Fibroblast of lung (primary cell): ENCODE measurements around the gene CORO7. TPM values are rescaled to one million over a fixed set of nuclear protein-coding genes. Genes with fewer than 3 reads are reported as not detected.
A peak's percentile ranks its signal among the peaks of the same experiment; 100 is the strongest.

Experiments
- DNase-seq, 2 donors: peaks; one replicate each; pipeline versions ENCODE4 v3.0.0 to v3.0.0-alpha.2; 2010; ENCODE audit warnings: low read depth in 2 of 2
- H2AFZ ChIP-seq: 2 replicates; pipeline ENCODE4 v1.5.1; 2012; ENCODE audit warnings: low read length, control low read depth, inconsistent platforms
- H3K27ac ChIP-seq: 2 replicates; pipeline ENCODE4 v1.5.1; 2011; ENCODE audit warnings: low read length, control low read depth; ENCODE audit not compliant: insufficient read depth
- H3K27me3 ChIP-seq: 2 replicates; pipeline ENCODE4 v1.5.1; 2011; ENCODE audit warnings: mild to moderate bottlenecking, low read length; ENCODE audit not compliant: control insufficient read depth, insufficient read depth
- H3K36me3 ChIP-seq: 2 replicates; pipeline ENCODE4 v1.5.1; 2011; ENCODE audit warnings: low read length; ENCODE audit not compliant: control insufficient read depth, insufficient read depth
- H3K4me1 ChIP-seq: 2 replicates; pipeline ENCODE4 v1.5.1; 2011; ENCODE audit warnings: low read length; ENCODE audit not compliant: control insufficient read depth, insufficient read depth; ENCODE audit errors: extremely low read depth
- H3K4me2 ChIP-seq: 2 replicates; pipeline ENCODE4 v1.5.1; 2011; ENCODE audit warnings: low read length, control low read depth; ENCODE audit not compliant: insufficient read depth; ENCODE audit errors: extremely low read depth
- H3K4me3 ChIP-seq, 4 experiments: fragments of 200-600 bp in 1 of 4; sonication (generic) in 1 of 4; replicated peaks in 1 of 4; 2 replicates each; pipeline ENCODE4 v1.5.1; 2011 to 2016; ENCODE audit warnings: low read length in 4 of 4, low read depth in 3 of 4, mild to moderate bottlenecking in 3 of 4, control low read depth in 2 of 4, inconsistent platforms in 1 of 4, mixed read lengths in 1 of 4; ENCODE audit not compliant: insufficient read depth in 1 of 4; ENCODE audit errors: control extremely low read depth in 1 of 4
- H3K79me2 ChIP-seq: 2 replicates; pipeline ENCODE4 v1.5.1; 2012; ENCODE audit warnings: mild to moderate bottlenecking, low read length, inconsistent platforms; ENCODE audit not compliant: control insufficient read depth, insufficient read depth
- H3K9ac ChIP-seq: 2 replicates; pipeline ENCODE4 v1.5.1; 2011; ENCODE audit warnings: mild to moderate bottlenecking, low read length, control low read depth; ENCODE audit not compliant: insufficient read depth
- H3K9me3 ChIP-seq: 2 replicates; pipeline ENCODE4 v1.5.1; 2012; ENCODE audit warnings: low read depth, low read length; ENCODE audit not compliant: control insufficient read depth, insufficient read depth
- H4K20me1 ChIP-seq: 2 replicates; pipeline ENCODE4 v1.5.1; 2011; ENCODE audit warnings: low read length; ENCODE audit not compliant: control insufficient read depth, insufficient read depth; ENCODE audit errors: extremely low read depth
- EZH2 ChIP-seq: IDR thresholded peaks from 2 replicates; pipeline ENCODE4 v1.5.1; 2012; ENCODE audit warnings: low read length, control low read depth, mild to moderate bottlenecking; ENCODE audit errors: missing control alignments
- polyA plus RNA-seq, 2 donors: library from polyadenylated mRNA; depleted of rRNA in 1 of 2; stranded (reverse) in 1 of 2; unstranded in 1 of 2; fragments of >200 nt; gene quantifications; 2 replicates each; pipeline ENCODE4 v1.2.1, GENCODE V29; 2011 to 2012; ENCODE audit warnings: missing spikeins in 1 of 2
- total RNA-seq: library from RNA; depleted of rRNA; stranded (reverse); fragments of >200 nt; gene quantifications from 2 replicates; pipeline ENCODE4 v1.2.1, GENCODE V29; 2014
- TF ChIP-seq, protein P1 (sequence below), 2 donors: IDR thresholded peaks in 1 of 2; conservative IDR thresholded peaks in 1 of 2; 1 replicate in 1 of 2; 2 replicates in 1 of 2; pipeline ENCODE4 v1.5.1; 2011 to 2012; ENCODE audit warnings: low read length in 2 of 2, control low read depth in 1 of 2, inconsistent platforms in 1 of 2, low read depth in 1 of 2, mild to moderate bottlenecking in 1 of 2

CORO7 gene
- total and polyA plus RNA-seq, 2 donors (not counting 1 experiment from before 2014, with no cell fraction given), result 6.1 to 11.1 TPM

GRCh38 chr16:4388271-4389021 lies 27.9 kb downstream of the CORO7 start:
- Histone ChIP-seq H3K36me3 (peaks cover 14% of the 10 kb centered on the region), H3K4me2 (no peak overlapping the region), H2AFZ (no peak overlapping the region), H3K4me3 (no peak overlapping the region), H4K20me1 (no peaks in the 10 kb centered on the region), H3K9ac (peak overlapping the region; percentile 55), H3K9me3 (no peaks in the 10 kb centered on the region), H3K4me1 (peaks cover 80% of the 10 kb centered on the region), H3K27me3 (no peaks in the 10 kb centered on the region), H3K27ac (peak overlapping the region; percentile 67), H3K79me2 (no peaks in the 10 kb centered on the region)
- no peak for DNase-seq
- TF ChIP-seq, protein P1, sequence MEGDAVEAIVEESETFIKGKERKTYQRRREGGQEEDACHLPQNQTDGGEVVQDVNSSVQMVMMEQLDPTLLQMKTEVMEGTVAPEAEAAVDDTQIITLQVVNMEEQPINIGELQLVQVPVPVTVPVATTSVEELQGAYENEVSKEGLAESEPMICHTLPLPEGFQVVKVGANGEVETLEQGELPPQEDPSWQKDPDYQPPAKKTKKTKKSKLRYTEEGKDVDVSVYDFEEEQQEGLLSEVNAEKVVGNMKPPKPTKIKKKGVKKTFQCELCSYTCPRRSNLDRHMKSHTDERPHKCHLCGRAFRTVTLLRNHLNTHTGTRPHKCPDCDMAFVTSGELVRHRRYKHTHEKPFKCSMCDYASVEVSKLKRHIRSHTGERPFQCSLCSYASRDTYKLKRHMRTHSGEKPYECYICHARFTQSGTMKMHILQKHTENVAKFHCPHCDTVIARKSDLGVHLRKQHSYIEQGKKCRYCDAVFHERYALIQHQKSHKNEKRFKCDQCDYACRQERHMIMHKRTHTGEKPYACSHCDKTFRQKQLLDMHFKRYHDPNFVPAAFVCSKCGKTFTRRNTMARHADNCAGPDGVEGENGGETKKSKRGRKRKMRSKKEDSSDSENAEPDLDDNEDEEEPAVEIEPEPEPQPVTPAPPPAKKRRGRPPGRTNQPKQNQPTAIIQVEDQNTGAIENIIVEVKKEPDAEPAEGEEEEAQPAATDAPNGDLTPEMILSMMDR (conservative IDR thresholded peaks at IDR 0.05 in 1 of 2, IDR thresholded peaks at IDR 0.05 in 1 of 2; ENCODE audit: low read depth in 1 of 2, low read length in 2 of 2), result no peak
- TF ChIP-seq EZH2, result no peak

- peak overlapping the region; percentile 34 for H3K27ac ChIP-seq
- no peaks in the 10 kb centered on the region for H3K9me3 ChIP-seq
- H3K36me3 ChIP-seq, result peaks cover 18% of the 10 kb centered on the region
- H3K27me3 ChIP-seq, result no peaks in the 10 kb centered on the region
- H3K79me2 ChIP-seq, result peaks cover 3% of the 10 kb centered on the region
- H3K4me1 ChIP-seq, result peaks cover 74% of the 10 kb centered on the region
- no peaks in the 10 kb centered on the region for H4K20me1 ChIP-seq
- no peak for DNase-seq
- no peak overlapping the region for H2AFZ ChIP-seq
- TF ChIP-seq, protein P1 (conservative IDR thresholded peaks at IDR 0.05 in 1 of 2, IDR thresholded peaks at IDR 0.05 in 1 of 2; ENCODE audit: low read depth in 1 of 2, low read length in 2 of 2), result no peak
- TF ChIP-seq EZH2, result no peak
- H3K9ac ChIP-seq, result no peak overlapping the region
- H3K4me2 ChIP-seq, result no peak overlapping the region
- H3K4me3 ChIP-seq, result no peak overlapping the region
Observed at GRCh38 chr16:4387781-4388180, 28.6 kb downstream of the CORO7 start.

- H2AFZ ChIP-seq, result no peak overlapping the region
- H3K27ac ChIP-seq, result peak overlapping the region; percentile 58
- H3K27me3 ChIP-seq, result no peaks in the 10 kb centered on the region
- no peak overlapping the region for H3K4me2 ChIP-seq
- peaks cover 7% of the 10 kb centered on the region for H3K79me2 ChIP-seq
- no peaks in the 10 kb centered on the region for H4K20me1 ChIP-seq
- H3K4me3 ChIP-seq, result no peak overlapping the region
- peak overlapping the region; percentile 40 for H3K9ac ChIP-seq
- peaks cover 24% of the 10 kb centered on the region for H3K36me3 ChIP-seq
- no peaks in the 10 kb centered on the region for H3K9me3 ChIP-seq
- TF ChIP-seq, protein P1 (conservative IDR thresholded peaks at IDR 0.05 in 1 of 2, IDR thresholded peaks at IDR 0.05 in 1 of 2; ENCODE audit: low read depth in 1 of 2, low read length in 2 of 2), result no peak
- TF ChIP-seq EZH2, result no peak
- peaks cover 71% of the 10 kb centered on the region for H3K4me1 ChIP-seq
- DNase-seq, result peak in 1 of 2 donors; percentile 56
Observed at GRCh38 chr16:4386951-4387565, 29.3 kb downstream of the CORO7 start.
